Measurements from ENCODE around the gene EVI5L.
"Not testable (repeated sequence)": the region's sequence is repeated elsewhere in the genome, so short reads cannot be mapped to it uniquely, and the experiment has no call there.

EVI5L gene

DNA sequence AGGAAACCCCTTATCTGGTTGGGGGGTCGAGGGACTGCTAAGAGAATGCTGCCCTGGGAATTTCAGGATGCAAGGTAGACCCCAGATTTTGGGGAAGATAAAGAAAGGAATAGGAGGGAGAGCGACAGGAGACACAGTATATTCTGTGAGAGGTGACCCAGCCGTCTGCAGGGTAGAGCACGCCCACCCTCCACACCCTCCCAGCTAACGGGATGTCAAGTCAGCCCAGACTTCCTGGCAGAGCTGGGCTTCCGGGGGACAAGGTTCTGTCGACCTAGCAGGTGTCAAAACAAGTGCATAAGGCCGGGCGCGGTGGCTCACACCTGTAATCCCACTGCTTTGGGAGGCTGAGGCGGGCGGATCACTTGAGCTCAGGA is 44.9 kb downstream of the EVI5L start:
- no peak for DNase-seq

DNA sequence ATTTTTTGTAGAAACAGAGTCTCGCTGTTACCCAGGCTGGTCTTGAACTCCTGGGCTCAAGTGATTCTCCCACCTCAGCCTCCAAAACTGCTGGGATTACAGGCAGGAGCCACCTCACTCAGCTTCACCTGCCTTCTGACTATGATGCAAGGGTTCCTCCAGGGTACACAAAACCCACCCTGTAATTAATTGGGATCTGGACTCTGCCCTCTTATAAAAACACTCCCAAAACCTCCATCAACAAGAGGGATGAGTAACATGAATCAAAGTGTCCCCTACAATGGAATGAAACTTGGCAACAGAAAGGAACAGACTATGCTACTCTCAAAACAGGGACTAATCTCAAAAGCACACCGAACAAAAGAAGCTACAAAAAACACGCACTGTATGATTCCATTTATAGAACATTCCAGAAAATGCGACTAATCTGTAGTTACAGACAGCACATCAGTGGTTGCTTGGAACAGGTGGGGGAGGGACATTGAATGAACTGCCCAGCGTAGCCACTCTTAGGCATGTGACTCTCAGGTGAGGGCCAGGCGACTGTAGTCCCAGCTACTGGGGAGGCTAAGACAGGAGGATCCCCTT is 47.3 kb downstream of the EVI5L start:
- no peak for DNase-seq

DNA sequence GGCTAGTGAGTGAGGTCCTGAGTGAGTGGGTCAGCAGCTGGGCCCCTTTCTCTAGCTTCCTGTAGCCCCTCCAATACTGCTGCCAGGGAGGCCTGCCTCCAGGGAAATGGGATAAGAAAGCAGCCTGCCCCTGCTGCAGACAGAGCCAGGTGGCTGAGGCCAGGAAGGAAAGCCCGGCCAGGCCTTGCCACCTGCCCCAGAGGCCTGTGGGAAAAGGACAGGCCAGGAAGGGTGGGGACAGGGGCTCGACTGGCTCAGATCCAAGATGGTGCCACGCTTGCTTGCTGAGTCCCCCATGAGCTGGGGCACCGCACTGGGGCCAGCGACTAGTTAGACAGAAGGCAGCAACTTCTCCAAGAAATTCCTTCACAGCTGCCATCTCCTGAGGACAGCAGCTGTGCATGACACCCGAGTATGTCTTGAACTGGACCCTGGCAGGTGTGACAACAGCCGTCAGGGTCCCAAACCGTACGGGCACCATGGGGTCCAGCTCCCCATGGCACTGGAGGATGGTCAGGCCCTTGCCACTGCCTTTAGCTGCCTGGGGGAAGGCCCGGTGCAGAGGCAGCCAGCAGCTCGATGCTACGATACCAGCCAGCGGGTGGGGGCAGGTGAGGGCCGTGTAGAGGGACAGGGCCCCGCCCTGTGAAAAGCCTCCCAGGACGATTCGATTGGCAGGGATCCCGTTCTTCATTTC is 49.2 kb downstream of the EVI5L start:
- DNase-seq: no peak

DNA sequence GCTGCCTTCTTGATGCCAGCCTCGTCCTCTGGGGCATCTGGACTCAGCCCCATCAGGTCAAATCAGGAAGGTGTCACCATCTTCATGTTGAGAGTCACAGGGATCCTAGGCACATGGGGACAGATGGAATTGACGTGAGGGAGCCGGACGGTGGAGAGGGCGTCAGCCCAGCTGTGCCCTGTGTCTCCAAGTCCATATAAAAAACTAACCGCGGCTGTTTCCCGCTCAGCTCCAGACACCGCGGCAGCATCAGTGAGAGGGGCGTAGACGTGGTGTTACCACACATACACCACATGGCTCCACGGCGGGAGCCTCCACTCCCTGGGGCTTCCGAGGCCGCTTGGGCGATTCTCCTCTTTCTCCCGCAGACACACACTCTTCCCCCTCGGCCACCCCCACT is 49.8 kb downstream of the EVI5L start:
- DNase-seq: no peak

DNA sequence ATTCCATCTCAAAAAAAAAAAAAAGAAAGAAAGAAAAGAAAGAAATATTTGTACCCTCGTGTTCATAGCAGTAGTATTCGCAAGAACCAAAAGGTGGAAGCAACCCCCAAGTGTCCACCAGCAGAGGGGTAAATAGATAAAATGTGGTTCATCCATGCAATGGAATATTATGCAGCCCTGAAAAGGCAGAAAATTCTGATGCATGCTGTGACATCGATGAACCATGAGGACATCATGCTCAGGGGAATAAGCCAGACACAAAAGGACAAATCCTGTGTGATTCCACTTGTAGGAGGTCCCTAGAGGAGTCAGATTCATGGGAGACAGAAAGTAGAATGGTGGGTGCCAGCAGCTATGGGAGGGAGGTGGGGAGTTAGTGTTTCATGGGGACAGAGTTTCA is 51.9 kb downstream of the EVI5L start:
- no peak for DNase-seq

DNA sequence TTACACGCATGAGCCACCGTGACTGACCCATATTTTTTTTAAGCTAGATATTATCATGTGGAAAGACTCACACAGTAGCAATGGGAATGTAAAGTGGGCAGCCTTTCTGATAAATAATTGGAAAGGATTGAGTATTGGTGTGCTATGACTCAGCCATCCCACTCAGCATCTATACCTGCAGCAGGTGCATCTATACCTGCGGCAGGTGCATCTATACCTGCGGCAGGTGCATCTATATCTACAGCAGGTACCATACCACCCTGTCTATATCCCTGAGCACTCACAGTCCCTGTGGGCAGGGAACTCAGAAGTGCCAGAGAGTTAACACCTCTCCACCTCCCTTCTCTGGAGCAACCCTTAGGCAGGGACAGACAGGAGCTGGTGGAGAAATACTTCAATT is 53.1 kb downstream of the EVI5L start:
- no peak for DNase-seq

DNA sequence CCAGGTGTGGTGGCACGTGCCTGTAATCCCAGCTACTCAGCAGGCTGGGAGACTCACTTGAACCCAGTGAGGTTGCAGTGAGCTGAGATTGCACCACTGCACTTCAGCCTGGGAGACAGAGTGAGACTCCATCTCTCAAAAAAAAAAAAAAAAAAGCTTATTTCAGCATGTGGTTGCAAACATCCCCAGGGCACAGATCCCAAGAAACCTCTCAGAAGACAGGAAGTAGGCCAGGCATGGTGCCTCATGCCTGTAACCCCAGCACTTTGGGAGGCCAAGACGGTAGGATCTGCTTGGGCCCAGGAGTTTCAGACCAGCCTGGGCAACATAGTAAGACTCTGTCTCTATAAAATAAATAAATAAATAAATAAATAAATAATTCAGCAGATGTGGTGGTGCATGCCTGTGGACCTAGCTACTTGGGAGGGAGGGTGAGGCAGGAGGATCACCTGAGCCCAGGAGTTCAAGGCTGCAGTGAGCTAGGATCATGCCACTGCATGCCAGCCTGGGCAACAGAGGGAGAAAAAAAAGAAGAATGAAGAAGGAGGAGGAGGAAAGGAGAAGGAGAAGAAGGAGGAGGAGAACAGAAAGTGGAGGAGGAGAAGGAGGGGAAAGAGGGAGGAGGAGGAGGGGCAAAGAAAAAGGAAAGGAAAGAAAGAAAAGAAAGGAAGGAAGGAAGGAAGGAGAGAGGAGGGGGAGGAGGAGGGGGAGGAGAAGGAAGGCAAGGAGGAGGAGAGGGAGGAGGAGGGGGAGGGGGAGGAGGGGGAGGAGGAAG is 54.0 kb downstream of the EVI5L start:
- no peak for DNase-seq

DNA sequence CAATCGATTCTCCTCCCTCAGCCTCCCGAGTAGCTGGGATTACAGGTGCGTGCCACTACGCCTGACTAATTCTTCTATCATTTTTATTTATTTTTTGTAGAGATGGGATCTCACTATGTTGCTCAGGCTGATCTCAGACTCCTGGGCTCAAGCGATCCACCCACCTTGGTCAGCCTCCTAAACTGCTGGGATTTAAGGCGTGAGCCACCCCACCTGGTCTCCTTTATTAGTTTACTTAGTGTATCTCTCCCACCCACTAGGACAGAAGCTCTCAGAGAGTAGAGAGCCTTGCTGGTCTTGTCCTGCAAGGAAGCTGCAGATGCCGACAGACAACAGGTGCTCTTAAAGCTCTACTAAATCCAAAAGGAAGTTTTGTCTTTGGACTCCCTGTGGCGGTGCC is 55.8 kb downstream of the EVI5L start:
- DNase-seq: no peak

DNA sequence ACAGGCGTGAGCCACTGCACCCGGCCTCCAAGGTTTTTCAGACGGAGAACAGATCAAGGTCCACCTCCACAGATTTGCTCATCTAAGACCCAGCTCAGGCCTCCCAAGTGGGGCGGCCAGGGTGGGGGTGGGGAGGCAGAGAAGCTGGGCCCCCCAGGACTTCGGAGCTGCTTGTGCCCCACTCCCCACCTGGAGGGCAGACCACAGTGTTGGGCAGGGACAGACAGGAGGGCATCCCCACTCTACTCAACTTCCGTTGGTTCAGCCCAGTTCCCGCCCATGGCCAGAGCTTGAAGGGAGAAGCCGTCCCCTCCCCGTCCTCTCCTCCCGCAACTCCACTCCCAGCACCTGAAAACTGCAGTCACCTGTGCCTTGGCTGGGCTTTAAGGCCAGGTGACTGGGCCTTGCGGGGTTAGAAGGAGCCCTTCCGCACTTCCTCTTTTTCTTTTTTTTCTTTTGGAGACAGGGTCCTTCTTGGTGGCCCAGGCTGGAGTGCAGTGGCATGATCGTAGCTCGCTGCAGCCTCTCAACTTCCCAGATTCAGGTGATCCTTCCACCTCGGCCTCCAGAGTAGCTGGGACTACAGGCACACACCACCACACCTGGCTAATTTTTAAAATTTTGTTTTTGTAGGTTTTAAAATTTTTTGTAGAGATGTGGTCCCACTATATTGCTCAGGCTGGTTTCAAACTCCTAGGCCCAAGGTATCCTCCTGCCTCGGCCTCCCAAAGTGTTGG is 57.6 kb downstream of the EVI5L start:
- no peak for DNase-seq

DNA sequence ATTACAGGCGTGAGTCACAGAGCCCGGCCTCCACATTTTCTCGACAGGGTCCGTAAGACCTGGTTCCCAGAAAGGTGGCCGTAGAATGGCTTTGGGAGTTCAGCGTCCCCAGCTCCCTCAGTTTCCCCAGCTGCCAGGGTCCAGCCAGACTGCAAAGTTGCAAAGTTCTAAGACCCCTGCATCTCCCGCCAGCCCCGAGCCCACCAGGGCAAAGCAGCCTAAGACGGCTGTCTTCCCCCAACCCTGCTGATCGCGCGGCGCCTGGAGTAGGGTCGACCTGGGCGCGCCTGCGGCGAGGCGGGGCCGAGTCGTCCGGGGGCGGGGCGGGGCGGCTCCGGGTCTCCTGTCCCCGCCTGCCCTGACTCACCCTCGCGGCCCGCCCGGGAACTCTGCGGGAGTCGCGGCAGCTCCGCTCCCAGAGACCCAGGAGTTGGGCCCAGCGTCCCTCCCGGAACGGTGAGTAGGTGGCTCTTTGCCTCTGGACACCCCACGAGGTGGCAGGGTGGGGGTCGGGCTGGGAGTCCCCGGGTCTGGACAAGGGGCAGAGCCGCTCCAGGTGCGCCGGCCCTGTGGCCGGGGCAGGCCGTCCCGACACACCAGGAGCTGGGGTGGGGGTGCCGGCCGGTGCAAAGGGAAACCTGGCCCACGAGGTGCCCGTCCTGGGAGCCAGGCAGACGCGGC is 58.3 kb downstream of the EVI5L start, which contains the start of gene LRRC8E:
Gene LRRC8E (plus strand): TSS at position 366 of the 681 bp plus-strand sequence. CDS start 7,094 bp downstream, outside the sequence.
- no peak for DNase-seq

DNA sequence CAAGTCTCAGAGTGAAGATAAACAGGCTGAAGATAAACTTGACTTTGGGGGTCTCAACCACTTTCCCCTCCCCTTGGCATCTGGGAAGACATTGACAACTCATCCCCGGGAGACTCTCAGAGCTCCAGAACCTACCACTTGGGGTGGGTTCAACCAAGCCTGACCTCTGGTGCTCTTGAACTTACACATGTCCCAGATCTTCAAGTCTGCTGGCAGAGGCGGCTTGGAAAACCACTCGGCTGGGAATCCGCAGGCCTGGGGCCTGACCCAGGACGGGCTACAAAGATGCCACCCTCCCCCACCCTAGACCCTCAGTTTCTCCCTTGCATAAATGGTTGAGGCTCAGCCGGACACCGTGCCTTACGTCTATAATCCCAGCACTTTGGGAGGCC is 58.8 kb downstream of the EVI5L start:
- DNase-seq: no peak

DNA sequence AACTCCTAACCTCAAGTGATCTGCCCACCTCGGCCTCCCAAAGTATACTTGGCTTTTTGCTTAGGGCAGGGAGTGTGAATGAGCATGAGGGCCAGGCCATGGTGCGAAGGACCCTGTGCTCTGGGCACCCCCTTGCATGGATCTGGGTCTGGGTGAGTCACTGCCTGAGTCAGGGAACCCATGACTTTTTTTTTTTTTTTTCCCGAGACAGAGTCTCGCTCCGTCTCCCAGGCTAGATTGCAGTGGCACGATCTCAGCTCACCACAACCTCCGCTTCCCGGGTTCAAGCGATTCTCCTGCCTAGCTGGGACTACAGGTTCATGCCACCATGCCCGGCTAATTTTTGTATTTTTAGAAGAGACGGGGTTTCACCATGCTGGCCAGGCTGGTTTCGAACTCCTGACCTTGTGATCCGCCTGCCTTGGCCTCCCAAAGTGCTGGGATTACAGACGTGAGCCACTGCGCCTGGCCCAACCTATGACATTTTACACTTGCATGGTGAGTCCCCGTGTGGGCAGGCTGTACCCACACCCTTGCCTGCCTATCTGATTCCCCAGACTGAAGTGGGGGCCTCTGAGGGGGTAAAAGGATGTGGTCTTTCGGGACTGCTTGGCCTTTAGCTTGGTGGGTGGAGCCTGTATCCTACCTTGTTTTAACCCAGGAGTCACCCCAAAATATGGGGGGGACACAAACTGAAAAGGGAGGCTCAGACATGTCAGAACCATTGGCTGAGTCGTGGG is 63.5 kb downstream of the EVI5L start:
- not testable (repeated sequence) for DNase-seq

DNA sequence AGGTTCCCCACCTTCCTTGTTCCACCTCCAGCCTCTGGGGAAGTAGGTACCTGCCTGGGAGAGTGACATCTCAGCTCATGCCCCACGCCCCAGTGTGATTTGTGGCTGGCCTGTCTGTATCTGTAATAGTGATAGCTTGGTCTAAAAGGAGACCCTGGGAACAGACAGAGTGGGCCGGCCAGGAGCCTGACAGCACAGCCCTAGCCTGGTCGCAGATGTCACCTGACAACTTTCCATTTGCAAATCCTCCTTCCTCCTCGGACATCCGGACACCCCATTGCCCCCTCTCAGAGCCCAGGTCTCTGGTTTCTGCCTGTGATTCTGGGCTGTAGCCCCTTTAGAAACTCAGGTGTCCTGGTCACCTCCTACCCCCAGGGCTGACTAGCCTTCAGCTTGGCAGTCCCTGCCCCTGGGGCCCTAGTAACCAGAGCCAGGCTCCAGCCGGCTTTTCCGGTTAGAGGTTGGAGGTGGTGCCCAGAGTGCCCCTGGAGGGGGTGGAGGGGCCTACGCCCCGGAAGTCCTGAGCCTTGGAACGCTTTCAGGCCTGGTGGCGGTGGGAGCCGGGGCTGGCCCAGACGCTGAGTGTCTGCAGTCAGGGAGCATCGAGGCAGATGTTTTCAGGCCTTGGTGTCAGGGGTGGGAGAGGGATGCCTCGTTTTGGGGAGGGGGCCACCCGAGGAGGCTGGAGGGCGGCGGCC is 64.7 kb downstream of the EVI5L start:
- DNase-seq: no peak

DNA sequence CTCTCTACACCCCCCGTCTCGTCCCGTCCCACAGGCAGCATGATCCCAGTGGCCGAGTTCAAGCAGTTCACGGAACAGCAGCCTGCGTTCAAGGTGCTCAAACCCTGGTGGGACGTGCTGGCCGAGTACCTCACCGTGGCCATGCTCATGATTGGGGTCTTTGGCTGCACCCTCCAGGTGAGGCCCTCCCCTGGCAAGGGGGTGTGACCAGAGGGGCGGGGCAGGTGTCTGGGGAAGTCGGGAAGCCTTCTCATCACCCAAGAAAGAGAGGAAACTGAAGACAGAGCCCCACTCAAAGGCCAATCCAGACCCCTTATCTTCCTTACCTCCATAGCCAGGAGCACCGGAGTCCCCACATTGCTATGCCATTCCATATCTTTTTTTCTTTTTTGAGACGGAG is 65.5 kb downstream of the EVI5L start:
- DNase-seq: no peak

DNA sequence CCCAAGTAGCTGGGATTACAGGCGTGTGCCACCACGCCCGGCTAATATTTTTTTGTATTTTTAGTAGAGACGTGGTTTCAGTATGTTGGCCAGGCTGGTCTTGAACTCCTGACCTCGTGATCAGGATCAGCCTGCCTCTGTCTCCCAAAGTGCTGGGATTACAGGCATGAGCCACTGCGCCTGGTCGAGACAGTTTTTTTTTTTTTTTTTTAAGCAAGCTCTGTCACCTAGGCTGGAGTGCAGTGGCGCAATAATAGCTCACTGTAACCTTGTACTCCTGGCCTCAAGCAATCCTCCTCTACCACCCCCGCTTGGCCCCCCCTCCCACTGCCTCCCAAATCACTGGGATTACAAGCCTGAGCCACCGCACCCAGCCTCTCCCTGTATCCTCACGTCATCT is 67.3 kb downstream of the EVI5L start:
- no peak for DNase-seq

DNA sequence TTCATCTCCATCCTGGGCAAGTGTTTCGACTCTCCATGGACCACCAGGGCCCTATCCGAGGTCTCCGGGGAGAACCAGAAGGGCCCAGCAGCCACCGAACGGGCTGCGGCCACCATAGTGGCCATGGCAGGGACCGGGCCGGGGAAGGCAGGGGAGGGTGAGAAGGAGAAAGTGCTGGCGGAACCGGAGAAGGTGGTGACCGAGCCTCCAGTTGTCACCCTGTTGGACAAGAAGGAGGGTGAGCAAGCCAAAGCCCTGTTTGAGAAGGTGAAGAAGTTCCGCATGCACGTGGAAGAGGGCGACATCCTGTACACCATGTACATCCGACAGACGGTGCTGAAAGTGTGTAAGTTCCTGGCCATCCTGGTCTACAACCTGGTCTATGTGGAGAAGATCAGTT is 68.9 kb downstream of the EVI5L start:
- no peak for DNase-seq

DNA sequence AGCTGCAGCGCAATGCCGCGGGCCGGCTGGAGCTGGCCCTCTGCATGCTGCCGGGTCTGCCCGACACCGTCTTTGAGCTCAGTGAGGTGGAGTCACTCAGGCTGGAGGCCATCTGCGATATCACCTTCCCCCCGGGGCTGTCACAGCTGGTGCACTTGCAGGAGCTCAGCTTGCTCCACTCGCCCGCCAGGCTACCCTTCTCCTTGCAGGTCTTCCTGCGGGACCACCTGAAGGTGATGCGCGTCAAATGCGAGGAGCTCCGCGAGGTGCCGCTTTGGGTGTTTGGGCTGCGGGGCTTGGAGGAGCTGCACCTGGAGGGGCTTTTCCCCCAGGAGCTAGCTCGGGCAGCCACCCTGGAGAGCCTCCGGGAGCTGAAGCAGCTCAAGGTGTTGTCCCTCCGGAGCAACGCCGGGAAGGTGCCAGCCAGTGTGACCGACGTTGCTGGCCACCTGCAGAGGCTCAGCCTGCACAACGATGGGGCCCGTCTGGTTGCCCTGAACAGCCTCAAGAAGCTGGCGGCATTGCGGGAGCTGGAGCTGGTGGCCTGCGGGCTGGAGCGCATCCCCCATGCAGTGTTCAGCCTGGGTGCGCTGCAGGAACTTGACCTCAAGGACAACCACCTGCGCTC is 69.8 kb downstream of the EVI5L start:
- DNase-seq: no peak

DNA sequence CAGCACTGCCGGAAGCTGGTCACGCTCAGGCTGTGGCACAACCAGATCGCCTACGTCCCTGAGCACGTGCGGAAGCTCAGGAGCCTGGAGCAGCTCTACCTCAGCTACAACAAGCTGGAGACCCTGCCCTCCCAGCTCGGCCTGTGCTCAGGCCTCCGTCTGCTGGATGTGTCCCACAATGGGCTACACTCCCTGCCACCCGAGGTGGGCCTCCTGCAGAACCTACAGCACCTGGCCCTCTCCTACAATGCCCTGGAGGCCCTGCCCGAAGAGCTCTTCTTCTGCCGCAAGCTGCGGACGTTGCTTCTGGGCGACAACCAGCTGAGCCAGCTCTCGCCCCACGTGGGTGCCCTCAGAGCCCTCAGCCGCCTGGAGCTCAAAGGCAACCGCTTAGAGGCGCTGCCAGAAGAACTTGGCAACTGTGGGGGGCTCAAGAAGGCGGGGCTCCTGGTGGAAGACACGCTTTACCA is 70.4 kb downstream of the EVI5L start:
- DNase-seq: no peak

DNA sequence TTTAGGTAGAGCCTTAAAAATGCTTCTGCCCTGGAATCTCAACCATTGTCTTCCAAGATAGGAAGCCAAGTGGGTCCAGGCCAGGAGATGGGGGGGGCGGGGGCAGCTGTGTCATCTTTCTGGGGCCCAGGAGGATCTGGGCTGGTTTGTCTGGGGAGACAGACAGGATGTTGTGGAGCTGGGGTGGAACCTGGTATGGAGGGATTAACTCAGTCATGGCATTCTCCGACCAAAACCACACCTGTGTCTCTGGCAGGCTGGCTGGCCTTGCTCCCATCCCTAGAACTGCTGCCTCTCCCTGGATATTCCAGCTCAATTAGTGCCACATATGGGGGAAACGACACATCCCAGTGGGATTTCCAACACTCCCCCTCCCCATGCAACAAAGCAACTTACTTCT is 70.9 kb downstream of the EVI5L start:
- no peak for DNase-seq

DNA sequence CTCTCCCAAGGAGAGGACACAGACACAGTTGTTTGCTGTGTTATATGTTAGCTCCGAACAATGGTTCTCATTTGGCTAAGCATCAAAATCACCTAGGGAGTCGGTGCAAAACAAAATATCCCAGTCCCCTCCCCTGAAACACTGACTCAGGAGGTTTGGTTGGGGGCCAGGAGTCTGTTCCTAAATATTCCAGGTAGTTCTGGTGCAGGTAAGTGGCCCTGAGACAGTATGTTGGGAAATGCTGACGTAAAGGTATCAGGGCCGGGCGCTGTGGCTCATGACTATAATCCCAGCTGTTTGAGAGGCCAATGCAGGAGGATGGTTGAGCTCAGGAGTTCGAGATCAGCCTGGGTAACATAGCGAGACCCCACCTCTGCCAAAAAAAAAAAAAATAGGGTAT is 71.3 kb downstream of the EVI5L start:
- no peak for DNase-seq

DNA sequence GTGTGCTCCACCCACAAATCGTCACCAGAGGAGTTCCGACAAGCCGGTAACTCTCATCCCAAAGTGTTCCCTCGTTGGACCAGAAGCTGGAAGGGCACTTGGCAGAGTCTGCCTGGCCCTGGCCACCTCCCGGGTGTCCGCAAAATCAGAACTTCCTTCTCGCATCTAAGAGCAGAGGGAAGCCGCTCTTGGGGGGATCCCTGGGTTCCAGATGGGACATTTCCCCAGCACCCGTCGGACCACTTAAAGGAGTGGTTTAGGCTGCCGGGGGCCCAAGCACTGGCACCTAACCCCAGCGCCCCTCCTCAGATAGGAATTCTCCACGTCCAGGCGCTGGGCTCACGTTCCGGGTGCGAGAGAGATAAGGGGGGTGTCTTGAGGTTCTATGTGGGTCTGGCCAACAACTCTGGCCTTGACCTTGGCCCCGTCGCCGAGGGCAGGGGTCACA is 72.8 kb downstream of the EVI5L start:
- DNase-seq: no peak

Data from NCI-H1694 (cell line).